ENCODE measurements around the gene ABCA1.

Gene ABCA1

GRCh38 chr9:104849023-104849422 lies 78.9 kb downstream of the ABCA1 start:
- TF ChIP-seq, protein P1, sequence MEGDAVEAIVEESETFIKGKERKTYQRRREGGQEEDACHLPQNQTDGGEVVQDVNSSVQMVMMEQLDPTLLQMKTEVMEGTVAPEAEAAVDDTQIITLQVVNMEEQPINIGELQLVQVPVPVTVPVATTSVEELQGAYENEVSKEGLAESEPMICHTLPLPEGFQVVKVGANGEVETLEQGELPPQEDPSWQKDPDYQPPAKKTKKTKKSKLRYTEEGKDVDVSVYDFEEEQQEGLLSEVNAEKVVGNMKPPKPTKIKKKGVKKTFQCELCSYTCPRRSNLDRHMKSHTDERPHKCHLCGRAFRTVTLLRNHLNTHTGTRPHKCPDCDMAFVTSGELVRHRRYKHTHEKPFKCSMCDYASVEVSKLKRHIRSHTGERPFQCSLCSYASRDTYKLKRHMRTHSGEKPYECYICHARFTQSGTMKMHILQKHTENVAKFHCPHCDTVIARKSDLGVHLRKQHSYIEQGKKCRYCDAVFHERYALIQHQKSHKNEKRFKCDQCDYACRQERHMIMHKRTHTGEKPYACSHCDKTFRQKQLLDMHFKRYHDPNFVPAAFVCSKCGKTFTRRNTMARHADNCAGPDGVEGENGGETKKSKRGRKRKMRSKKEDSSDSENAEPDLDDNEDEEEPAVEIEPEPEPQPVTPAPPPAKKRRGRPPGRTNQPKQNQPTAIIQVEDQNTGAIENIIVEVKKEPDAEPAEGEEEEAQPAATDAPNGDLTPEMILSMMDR (IDR thresholded peaks at IDR 0.05; ENCODE audit: low read length, missing control alignments): no peak
- no peak for DNase-seq (ENCODE audit: low read depth)
- no peak overlapping the region for H3K4me3 ChIP-seq (replicated peaks; ENCODE audit: low read depth, low read length)

GRCh38 chr9:104844710-104845109 lies 83.2 kb downstream of the ABCA1 start:
- no peak for DNase-seq (ENCODE audit: low read depth)
- no peak overlapping the region for H3K4me3 ChIP-seq (replicated peaks; ENCODE audit: low read depth, low read length)
- TF ChIP-seq, protein P1 (IDR thresholded peaks at IDR 0.05; ENCODE audit: low read length, missing control alignments): no peak

DNA sequence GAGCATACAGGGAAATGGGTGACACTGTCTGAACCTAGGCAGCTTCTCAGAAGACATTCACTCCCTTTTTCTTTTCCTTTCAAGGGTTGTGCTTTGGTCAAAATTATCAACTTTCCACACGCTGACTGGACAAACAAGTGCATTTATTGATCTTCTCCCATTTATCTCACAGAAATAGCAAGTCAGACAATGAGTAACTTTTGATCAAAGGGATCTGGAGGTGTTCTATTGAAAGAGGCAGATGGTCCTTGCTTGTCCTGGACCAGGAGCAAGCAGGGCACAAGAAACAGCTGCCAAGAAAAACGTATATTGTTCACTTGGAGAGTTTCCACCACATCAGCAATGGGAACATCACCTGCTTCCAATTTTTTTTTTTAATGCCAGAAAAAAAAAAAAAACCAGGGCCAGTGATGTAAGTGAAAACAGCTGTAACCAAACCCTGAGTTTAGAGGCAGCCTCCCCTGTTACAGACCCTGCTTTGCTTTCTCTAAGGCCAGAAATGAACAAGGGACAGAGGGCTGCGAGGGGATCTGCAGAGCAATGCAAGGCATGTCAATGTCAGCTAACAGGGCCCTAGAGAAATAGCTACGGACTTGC lies 84.2 kb downstream of the ABCA1 start:
- TF ChIP-seq, protein P1 (IDR thresholded peaks at IDR 0.05; ENCODE audit: low read length, missing control alignments): no peak
- DNase-seq (ENCODE audit: low read depth): no peak
- no peak overlapping the region for H3K4me3 ChIP-seq (replicated peaks; ENCODE audit: low read depth, low read length)

GRCh38 chr9:104842698-104843097 lies 85.3 kb downstream of the ABCA1 start:
- no peak overlapping the region for H3K4me3 ChIP-seq (replicated peaks; ENCODE audit: low read depth, low read length)
- TF ChIP-seq, protein P1 (IDR thresholded peaks at IDR 0.05; ENCODE audit: low read length, missing control alignments): no peak
- no peak for DNase-seq (ENCODE audit: low read depth)

- no peak overlapping the region for H3K4me3 ChIP-seq (replicated peaks; ENCODE audit: low read depth, low read length)
Observed at GRCh38 chr9:104841601-104842141, 86.3 kb downstream of the ABCA1 start.

DNA sequence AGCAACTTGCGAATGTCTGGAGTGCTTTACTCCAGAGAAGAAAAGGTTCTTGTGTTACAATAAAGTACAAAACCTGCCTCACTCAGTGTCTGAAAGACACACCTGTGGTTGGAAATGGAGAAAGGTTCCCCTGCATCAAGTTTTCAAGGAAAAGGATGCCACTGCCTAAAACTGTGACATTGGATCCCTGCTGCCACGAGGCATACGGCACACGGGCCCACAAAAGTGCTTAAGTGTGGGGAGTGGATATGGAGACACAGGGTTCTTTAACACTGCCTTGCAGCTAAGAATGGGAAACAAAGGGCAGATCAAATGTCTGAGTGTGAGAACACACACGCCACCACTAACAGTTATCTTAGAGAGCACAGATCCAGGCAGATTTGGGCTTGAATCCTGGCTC lies 89.0 kb downstream of the ABCA1 start:
- TF ChIP-seq, protein P1 (IDR thresholded peaks at IDR 0.05; ENCODE audit: low read length, missing control alignments): no peak
- DNase-seq (ENCODE audit: low read depth): no peak
- H3K4me3 ChIP-seq (replicated peaks; ENCODE audit: low read depth, low read length): no peak overlapping the region

More at GRCh38 chr9:104841601-104842141, 86.3 kb downstream of the ABCA1 start:
- TF ChIP-seq, protein P1 (IDR thresholded peaks at IDR 0.05; ENCODE audit: low read length, missing control alignments): no peak
- no peak for DNase-seq (ENCODE audit: low read depth)

DNA sequence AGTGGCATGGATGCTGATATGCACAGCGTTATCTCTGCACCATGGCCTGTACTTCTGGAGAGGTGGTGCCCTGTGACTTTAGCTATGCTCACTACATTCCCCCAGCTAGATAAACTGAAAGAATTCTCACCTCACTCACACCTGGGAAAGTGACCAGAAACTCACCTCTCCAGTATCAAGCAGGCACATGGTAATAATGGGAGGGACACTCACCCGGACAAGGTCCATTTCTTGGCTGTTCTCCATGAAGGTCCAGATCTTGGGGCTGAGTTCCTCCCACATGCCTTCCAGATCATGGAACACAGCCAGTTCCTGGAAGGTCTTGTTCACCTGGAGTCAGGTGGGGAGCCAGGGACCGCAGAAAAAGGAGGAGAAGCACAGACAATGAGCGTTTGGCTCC lies 91.2 kb downstream of the ABCA1 start:
- no peak for DNase-seq (ENCODE audit: low read depth)
- H3K4me3 ChIP-seq (replicated peaks; ENCODE audit: low read depth, low read length): no peak overlapping the region
- TF ChIP-seq, protein P1 (IDR thresholded peaks at IDR 0.05; ENCODE audit: low read length, missing control alignments): no peak

All from fibroblast of pulmonary artery (primary cell).